ENCODE results near the gene ASB4.
"Not testable (repeated sequence)": the region's sequence is repeated elsewhere in the genome, so short reads cannot be mapped to it uniquely, and the experiment has no call there.

Gene ASB4

GRCh38 chr7:95485391-95486123, at the start of gene ASB4:
Gene ASB4 (plus strand): TSS chr7:95485943. CDS start chr7:95485972, 29 bp downstream.
- no peak for DNase-seq (ENCODE audit: low read depth in 2 of 2)

- no peak for DNase-seq (ENCODE audit: low read depth in 2 of 2)
These were observed 49.3 kb upstream of the ASB4 start for GRCh38 chr7:95436407-95436806.

- DNase-seq (ENCODE audit: low read depth in 2 of 2), result no peak
These were observed 45.2 kb upstream of the ASB4 start for GRCh38 chr7:95440394-95441038.

GRCh38 chr7:95441042-95441823, 44.5 kb upstream of the ASB4 start:
- no peak for DNase-seq (ENCODE audit: low read depth in 2 of 2)

GRCh38 chr7:95444796-95445195, 40.9 kb upstream of the ASB4 start:
- no peak for DNase-seq (ENCODE audit: low read depth in 2 of 2)

GRCh38 chr7:95446618-95447017, 39.1 kb upstream of the ASB4 start:
- no peak for DNase-seq (ENCODE audit: low read depth in 2 of 2)

- DNase-seq (ENCODE audit: low read depth in 2 of 2), result no peak
These were observed 31.2 kb upstream of the ASB4 start for GRCh38 chr7:95454438-95455045.

- DNase-seq (ENCODE audit: low read depth in 2 of 2), result no peak
These were observed 27.8 kb upstream of the ASB4 start for GRCh38 chr7:95457947-95458346.

GRCh38 chr7:95460653-95461052, 25.1 kb upstream of the ASB4 start:
- not testable (repeated sequence) for DNase-seq (ENCODE audit: low read depth in 2 of 2)

- DNase-seq (ENCODE audit: low read depth in 2 of 2), result no peak
These were observed 17.7 kb upstream of the ASB4 start for GRCh38 chr7:95467912-95468607.

GRCh38 chr7:95469187-95469586, 16.6 kb upstream of the ASB4 start:
- DNase-seq (ENCODE audit: low read depth in 2 of 2), result no peak

GRCh38 chr7:95469848-95470247, 15.9 kb upstream of the ASB4 start:
- DNase-seq (ENCODE audit: low read depth in 2 of 2), result no peak

- DNase-seq (ENCODE audit: low read depth in 2 of 2), result no peak
These were observed 15.3 kb upstream of the ASB4 start for GRCh38 chr7:95470452-95470851.

GRCh38 chr7:95471071-95471470, 14.7 kb upstream of the ASB4 start:
- DNase-seq (ENCODE audit: low read depth in 2 of 2), result no peak

- peak in 1 of 2 experiments; percentile 17 for DNase-seq (ENCODE audit: low read depth in 2 of 2)
These were observed 13.1 kb upstream of the ASB4 start for GRCh38 chr7:95472581-95473161.

- DNase-seq (ENCODE audit: low read depth in 2 of 2), result no peak
These were observed 12.3 kb upstream of the ASB4 start for GRCh38 chr7:95473276-95473985.

GRCh38 chr7:95476072-95476847, 9.5 kb upstream of the ASB4 start:
- DNase-seq (ENCODE audit: low read depth in 2 of 2), result no peak

GRCh38 chr7:95476904-95477594, 8.7 kb upstream of the ASB4 start:
- DNase-seq (ENCODE audit: low read depth in 2 of 2), result peak; percentile 36 to 41

All from fibroblast of skin of left biceps (primary cell).